T-helper 22 cell (primary cell): Measurements from ENCODE around the gene TPCN1.

ENCODE experiments used
- DNase-seq: peaks from one replicate; pipeline ENCODE4 v3.0.0-alpha.2; 2020; ENCODE audit warnings: low read depth

Gene TPCN1

GRCh38 chr12:113287146-113287898 is 66.1 kb downstream of the TPCN1 start:
- no peak for DNase-seq

- DNase-seq = no peak
Observed at GRCh38 chr12:113287899-113288282, 66.6 kb downstream of the TPCN1 start.

GRCh38 chr12:113289361-113289760 is 68.1 kb downstream of the TPCN1 start:
- DNase-seq = no peak

- DNase-seq = no peak
Observed at GRCh38 chr12:113290506-113290905, 69.2 kb downstream of the TPCN1 start.

- no peak for DNase-seq
Observed at GRCh38 chr12:113291586-113291985, 70.3 kb downstream of the TPCN1 start.

- DNase-seq = no peak
Observed at GRCh38 chr12:113292091-113292490, 70.8 kb downstream of the TPCN1 start.

- DNase-seq = no peak
Observed at GRCh38 chr12:113292547-113292946, 71.3 kb downstream of the TPCN1 start.

- no peak for DNase-seq
Observed at GRCh38 chr12:113293100-113293499, 71.8 kb downstream of the TPCN1 start.

GRCh38 chr12:113295886-113296556 is 74.8 kb downstream of the TPCN1 start:
- DNase-seq = no peak

- DNase-seq = no peak
Observed at GRCh38 chr12:113296557-113297213, 75.4 kb downstream of the TPCN1 start.

- DNase-seq = no peak
Observed at GRCh38 chr12:113297214-113297587, 75.9 kb downstream of the TPCN1 start.

GRCh38 chr12:113297621-113298471 is 76.6 kb downstream of the TPCN1 start:
- no peak for DNase-seq

- DNase-seq = no peak
Observed at GRCh38 chr12:113298472-113298817, 77.2 kb downstream of the TPCN1 start.

GRCh38 chr12:113298861-113299545 is 77.7 kb downstream of the TPCN1 start:
- DNase-seq = no peak

- DNase-seq = no peak
Observed at GRCh38 chr12:113299619-113300237, 78.5 kb downstream of the TPCN1 start.

GRCh38 chr12:113301811-113302210 is 80.5 kb downstream of the TPCN1 start:
- DNase-seq = no peak

- DNase-seq = no peak
Observed at GRCh38 chr12:113302466-113302865, 81.2 kb downstream of the TPCN1 start.

- DNase-seq = no peak
Observed at GRCh38 chr12:113302886-113303640, 81.8 kb downstream of the TPCN1 start.

GRCh38 chr12:113305281-113305856 is 84.1 kb downstream of the TPCN1 start:
- DNase-seq = no peak

GRCh38 chr12:113306382-113306781 is 85.1 kb downstream of the TPCN1 start:
- DNase-seq = no peak
